HepG2 (cell line): ENCODE measurements around the gene HSD3B7. TPM values are rescaled to one million over a fixed set of nuclear protein-coding genes. Genes with fewer than 3 reads are reported as not detected.

Experiments used
- ATF5 ChIP-seq: sonication (generic); formaldehyde crosslinking; IDR thresholded peaks from 2 replicates; pipeline ENCODE4 v1.4.0; 2020; ENCODE audit warnings: mild to moderate bottlenecking, low read depth, missing genetic modification reagents
- ATM ChIP-seq: fragments of 450-650 bp; IDR thresholded peaks from 2 replicates; pipeline ENCODE4 v1.7.1; 2017; ENCODE audit warnings: mild to moderate bottlenecking, borderline replicate concordance
- BATF2 ChIP-seq: sonication (generic); formaldehyde crosslinking; IDR thresholded peaks from 2 replicates; pipeline ENCODE4 v1.8.0; 2022; ENCODE audit warnings: mild to moderate bottlenecking, missing genetic modification reagents, moderate library complexity
- BRD4 ChIP-seq: sonication (generic); formaldehyde crosslinking; IDR thresholded peaks from 2 replicates; pipeline ENCODE4 v1.4.0; 2020; ENCODE audit warnings: missing genetic modification reagents
- CAMTA2 ChIP-seq: sonication (generic); formaldehyde crosslinking; IDR thresholded peaks from 2 replicates; pipeline ENCODE4 v1.4.0; 2020; ENCODE audit warnings: mild to moderate bottlenecking, missing genetic modification reagents, borderline replicate concordance
- CSRNP2 ChIP-seq: sonication (generic); formaldehyde crosslinking; conservative IDR thresholded peaks from 2 replicates; pipeline ENCODE4 v1.8.0; 2022; ENCODE audit warnings: low read depth, missing genetic modification reagents
- EZH2 ChIP-seq: conservative IDR thresholded peaks from 2 replicates; pipeline ENCODE4 v1.6.1; 2012; ENCODE audit warnings: mild to moderate bottlenecking, low read depth, low read length, moderate library complexity
- HDAC1 ChIP-seq: sonication (generic); formaldehyde crosslinking; IDR thresholded peaks from 2 replicates; pipeline ENCODE4 v1.5.1; 2020; ENCODE audit warnings: mild to moderate bottlenecking, missing genetic modification reagents
- KAT2B ChIP-seq: fragments of 150-350 bp; IDR thresholded peaks from 2 replicates; pipeline ENCODE4 v1.6.1; 2014; ENCODE audit warnings: low read depth, low read length, borderline replicate concordance
- KMT2A ChIP-seq: sonication (generic); formaldehyde crosslinking; IDR thresholded peaks from 2 replicates; pipeline ENCODE4 v1.4.0; 2020; ENCODE audit warnings: missing genetic modification reagents
- MAZ ChIP-seq, 2 experiments: sonication (generic) in 1 of 2; formaldehyde crosslinking in 1 of 2; IDR thresholded peaks; 2 replicates each; pipeline versions ENCODE4 v1.5.0 to v1.6.1; 2012 to 2020; ENCODE audit warnings: low read depth in 2 of 2, mild to moderate bottlenecking in 2 of 2, borderline replicate concordance in 1 of 2, improper control_type of control experiment in 1 of 2, low read length in 1 of 2, missing genetic modification reagents in 1 of 2, moderate library complexity in 1 of 2
- MXI1 ChIP-seq: IDR thresholded peaks from 3 replicates; pipeline ENCODE4 v1.6.1; 2012; ENCODE audit warnings: low read depth, low read length, inconsistent platforms, borderline replicate concordance
- NFIC ChIP-seq: IDR thresholded peaks from 2 replicates; pipeline ENCODE4 v1.6.1; 2012; ENCODE audit warnings: mild to moderate bottlenecking, low read length, inconsistent platforms
- SIX4 ChIP-seq: sonication (generic); formaldehyde crosslinking; IDR thresholded peaks from 2 replicates; pipeline ENCODE4 v1.4.0; 2020; ENCODE audit warnings: missing genetic modification reagents
- SP1 ChIP-seq, 2 experiments: fragments of 450-650 bp in 1 of 2; sonication (generic) in 1 of 2; formaldehyde crosslinking in 1 of 2; IDR thresholded peaks; 2 replicates each; pipeline versions ENCODE4 v1.4.0 to v1.6.1; 2016 to 2020; ENCODE audit warnings: missing genetic modification reagents in 1 of 2
- TARDBP ChIP-seq: sonication (generic); formaldehyde crosslinking; IDR thresholded peaks from 2 replicates; pipeline ENCODE4 v1.8.0; 2022; ENCODE audit warnings: mild to moderate bottlenecking, missing genetic modification reagents
- TGIF2 ChIP-seq: IDR thresholded peaks from 2 replicates; pipeline ENCODE4 v1.6.1; 2016; ENCODE audit warnings: control low read depth, missing compliant biosample characterization
- THAP7 ChIP-seq: sonication (generic); formaldehyde crosslinking; IDR thresholded peaks from 2 replicates; pipeline ENCODE4 v1.8.1; 2023; ENCODE audit warnings: mild to moderate bottlenecking, missing genetic modification reagents
- ZNF18 ChIP-seq: sonication (generic); formaldehyde crosslinking; IDR thresholded peaks from 2 replicates; pipeline ENCODE4 v1.8.0; 2022; ENCODE audit warnings: mild to moderate bottlenecking, missing genetic modification reagents; ENCODE audit not compliant: insufficient replicate concordance
- ZNF367 ChIP-seq: sonication (generic); formaldehyde crosslinking; IDR thresholded peaks from 2 replicates; pipeline ENCODE4 v1.4.0; 2020; ENCODE audit warnings: missing genetic modification reagents, borderline replicate concordance
- ZNF430 ChIP-seq: sonication (generic); formaldehyde crosslinking; IDR thresholded peaks from 2 replicates; pipeline ENCODE4 v1.9.0; 2021; ENCODE audit warnings: mild to moderate bottlenecking, missing genetic modification reagents
- ZNF766 ChIP-seq: sonication (generic); formaldehyde crosslinking; IDR thresholded peaks from 2 replicates; pipeline ENCODE4 v1.5.0; 2020; ENCODE audit warnings: missing genetic modification reagents, borderline replicate concordance
- ZSCAN25 ChIP-seq: sonication (generic); formaldehyde crosslinking; IDR thresholded peaks from 2 replicates; pipeline ENCODE4 v1.8.0; 2022; ENCODE audit warnings: mild to moderate bottlenecking, missing genetic modification reagents
- ZSCAN31 ChIP-seq: sonication (generic); formaldehyde crosslinking; IDR thresholded peaks from 2 replicates; pipeline ENCODE4 v1.5.0; 2020; ENCODE audit warnings: low read depth, mild to moderate bottlenecking, missing genetic modification reagents
- polyA plus RNA-seq, 8 experiments: library from polyadenylated mRNA; depleted of rRNA in 3 of 8; stranded (reverse) in 7 of 8; unstranded in 1 of 8; fragments of >200 nt; fragmentation: Illumina TruSeq in 4 of 8; extraction: Trizol in 4 of 8; gene quantifications; 2 replicates each; pipeline versions ENCODE4 v1.2.1 to v1.2.3, GENCODE V29; 2011 to 2016; ENCODE audit warnings: low read depth in 4 of 8, missing spikeins in 1 of 8, mixed read lengths in 1 of 8; ENCODE audit not compliant: insufficient read depth in 1 of 8
- total RNA-seq, 5 experiments: library from RNA; depleted of rRNA; stranded (reverse); fragments of >200 nt; fragmentation: Illumina TruSeq; extraction: Trizol; gene quantifications; 2 replicates each; pipeline ENCODE4 v1.2.3, GENCODE V29; 2016; ENCODE audit warnings: low read depth in 1 of 5

Gene HSD3B7
- total and polyA plus RNA-seq, 2 of the 13 experiments (the other 11 are each of a cell fraction or from before 2014, with no cell fraction given): 32.9 to 69.7 TPM

- 0 out of 2 replicates have a peak, but pooled peaks have one; percentile 55 for TF ChIP-seq MAZ (IDR thresholded peaks at IDR 0.05; ENCODE audit: borderline replicate concordance, low read depth, low read length)
- peak; percentile 91 for TF ChIP-seq MAZ (CRISPR knock-in tag; IDR thresholded peaks at IDR 0.05; ENCODE audit: low read depth)
- no peak for TF ChIP-seq EZH2
- no peak for TF ChIP-seq BATF2 (CRISPR knock-in tag)
- TF ChIP-seq ZNF367: no peak
- TF ChIP-seq MXI1: peak; percentile 86; the same call in 1 of the 3 replicates
- peak; percentile 79; the same call in 1 of the 2 replicates for TF ChIP-seq ZSCAN25 (CRISPR knock-in tag)
- TF ChIP-seq SP1 (IDR thresholded peaks at IDR 0.05): no peak
- peak; percentile 84 for TF ChIP-seq SP1 (CRISPR knock-in tag; IDR thresholded peaks at IDR 0.05)
- no peak; the same call in 1 of the 2 replicates for TF ChIP-seq ZNF430
- no peak for TF ChIP-seq KAT2B
- no peak for TF ChIP-seq ATM
- TF ChIP-seq SIX4 (CRISPR knock-in tag): peak; percentile 64; the same call in 1 of the 2 replicates
- peak; percentile 76; the same call in 1 of the 2 replicates for TF ChIP-seq THAP7 (CRISPR knock-in tag)
- no peak for TF ChIP-seq NFIC
- TF ChIP-seq ATF5 (CRISPR knock-in tag): 0 out of 2 replicates have a peak, but pooled peaks have one; percentile 23
- TF ChIP-seq ZNF766 (CRISPR knock-in tag): no peak; the same call in 1 of the 2 replicates
- TF ChIP-seq CSRNP2: no peak
- TF ChIP-seq CAMTA2 (CRISPR knock-in tag): peak; percentile 77; the same call in 1 of the 2 replicates
- peak; percentile 95 for TF ChIP-seq ZSCAN31
- peak; percentile 95 for TF ChIP-seq HDAC1 (CRISPR knock-in tag)
- no peak; the same call in 1 of the 2 replicates for TF ChIP-seq TGIF2 (CRISPR knock-in tag)
- TF ChIP-seq TARDBP (CRISPR knock-in tag): peak; percentile 90
- peak; percentile 86 for TF ChIP-seq BRD4
- TF ChIP-seq KMT2A (CRISPR knock-in tag): peak; percentile 74
- no peak for TF ChIP-seq ZNF18 (CRISPR knock-in tag)
Observed at GRCh38 chr16:30949650-30950515, 35.1 kb upstream of the HSD3B7 start (continued).
